IgD-negative memory B cell (primary cell): Measurements from ENCODE around the gene ZNF32. TPM values are rescaled to one million over a fixed set of nuclear protein-coding genes. Genes with fewer than 3 reads are reported as not detected.
"Not testable (repeated sequence)": the region's sequence is repeated elsewhere in the genome, so short reads cannot be mapped to it uniquely, and the experiment has no call there.

Experiments used
- H3K27ac Mint-ChIP-seq, 3 donors: one replicate each; pipeline ENCODE4 v1.8.0; 2020 to 2022; ENCODE audit warnings: mild to moderate bottlenecking in 3 of 3, mixed read lengths in 3 of 3, moderate library complexity in 1 of 3
- H3K27me3 Mint-ChIP-seq: one replicate; pipeline ENCODE4 v1.8.0; 2021; ENCODE audit warnings: mixed read lengths
- H3K36me3 Mint-ChIP-seq: one replicate; pipeline ENCODE4 v1.8.0; 2020; ENCODE audit warnings: mild to moderate bottlenecking, mixed read lengths
- H3K4me1 Mint-ChIP-seq, 3 donors: one replicate each; pipeline ENCODE4 v1.8.0; 2020 to 2022; ENCODE audit warnings: mixed read lengths in 3 of 3, mild to moderate bottlenecking in 1 of 3
- H3K4me3 Mint-ChIP-seq, 4 donors: one replicate each; pipeline ENCODE4 v1.8.0; 2020 to 2022; ENCODE audit warnings: mild to moderate bottlenecking in 4 of 4, mixed read lengths in 4 of 4, moderate library complexity in 3 of 4
- H3K9me3 Mint-ChIP-seq, 3 donors: one replicate each; pipeline ENCODE4 v1.8.0; 2020 to 2021; ENCODE audit warnings: mixed read lengths in 3 of 3, mild to moderate bottlenecking in 1 of 3
- polyA plus RNA-seq: library from polyadenylated mRNA; unstranded; fragments of 300-500 nt; fragmentation: Illumina TruSeq; gene quantifications from one replicate; pipeline ENCODE4 v1.2.3, GENCODE V29; 2021

Gene ZNF32
- polyA plus RNA-seq, 1 donor from 2014 or later = 62.2 TPM

GRCh38 chr10:43627942-43628341 lies 20.7 kb downstream of the ZNF32 start:
- no peak overlapping the region for H3K27ac Mint-ChIP-seq
- H3K27me3 Mint-ChIP-seq = peaks cover 1% of the 10 kb centered on the region
- H3K36me3 Mint-ChIP-seq = peaks cover 2% of the 10 kb centered on the region
- peaks cover 1 to 22% (median 3%) of the 10 kb centered on the region in 3 donors for H3K9me3 Mint-ChIP-seq
- H3K4me3 Mint-ChIP-seq = no peak overlapping the region
- H3K4me1 Mint-ChIP-seq = peaks cover 0 to 4% (median 4%) of the 10 kb centered on the region in 3 donors

- peak overlapping the region in 2 of 4 donors; percentile 38 to 49 for H3K4me3 Mint-ChIP-seq
- H3K36me3 Mint-ChIP-seq = peaks cover 2% of the 10 kb centered on the region
- peak overlapping the region in 1 of 3 donors; percentile 31 for H3K27ac Mint-ChIP-seq
- peaks cover 0 to 4% (median 4%) of the 10 kb centered on the region in 3 donors for H3K4me1 Mint-ChIP-seq
- peaks cover 0 to 19% (median 7%) of the 10 kb centered on the region in 3 donors for H3K9me3 Mint-ChIP-seq
- peaks cover 1% of the 10 kb centered on the region for H3K27me3 Mint-ChIP-seq
These were observed 25.3 kb downstream of the ZNF32 start for GRCh38 chr10:43623351-43623750.

- peaks cover 3% of the 10 kb centered on the region for H3K36me3 Mint-ChIP-seq
- peaks cover 0 to 4% (median 4%) of the 10 kb centered on the region in 3 donors for H3K4me1 Mint-ChIP-seq
- H3K4me3 Mint-ChIP-seq = no peak overlapping the region
- peaks cover 0 to 22% (median 8%) of the 10 kb centered on the region in 3 donors for H3K9me3 Mint-ChIP-seq
- H3K27ac Mint-ChIP-seq = no peak overlapping the region
- H3K27me3 Mint-ChIP-seq = peaks cover 1% of the 10 kb centered on the region
These were observed 26.6 kb downstream of the ZNF32 start for GRCh38 chr10:43622038-43622437.

- Mint-ChIP-seq H3K27ac (no peak overlapping the region), H3K4me1 (peaks cover 0 to 4% (median 4%) of the 10 kb centered on the region in 3 donors), H3K36me3 (peaks cover 20% of the 10 kb centered on the region), H3K27me3 (peaks cover 1% of the 10 kb centered on the region), H3K4me3 (no peak overlapping the region), H3K9me3 (peaks cover 10 to 38% (median 21%) of the 10 kb centered on the region in 3 donors)
These were observed 29.3 kb downstream of the ZNF32 start for GRCh38 chr10:43619368-43619767.

- Mint-ChIP-seq H3K36me3 (peaks cover 36% of the 10 kb centered on the region), H3K27ac (no peak overlapping the region), H3K4me3 (no peak overlapping the region), H3K9me3 (peaks cover 11 to 28% (median 22%) of the 10 kb centered on the region in 3 donors), H3K27me3 (no peaks in the 10 kb centered on the region), H3K4me1 (peaks cover 0 to 3% (median 0%) of the 10 kb centered on the region in 3 donors)
These were observed 31.8 kb downstream of the ZNF32 start for GRCh38 chr10:43616697-43617370.

GRCh38 chr10:43610636-43611035 lies 38.0 kb downstream of the ZNF32 start:
- peaks cover 38% of the 10 kb centered on the region for H3K36me3 Mint-ChIP-seq
- peaks cover 20 to 22% (median 21%) of the 10 kb centered on the region in 3 donors for H3K4me1 Mint-ChIP-seq
- peak overlapping the region in 1 of 3 donors; percentile 15 for H3K27ac Mint-ChIP-seq

GRCh38 chr10:43607199-43607573 lies 41.5 kb downstream of the ZNF32 start:
- H3K36me3 Mint-ChIP-seq = peaks cover 19% of the 10 kb centered on the region
- peaks cover 0 to 4% (median 2%) of the 10 kb centered on the region in 3 donors for H3K9me3 Mint-ChIP-seq

More at GRCh38 chr10:43610636-43611035, 38.0 kb downstream of the ZNF32 start:
- Mint-ChIP-seq H3K9me3 (peaks cover 4 to 8% (median 5%) of the 10 kb centered on the region in 3 donors), H3K27me3 (no peaks in the 10 kb centered on the region), H3K4me3 (no peak overlapping the region)

GRCh38 chr10:43606323-43607198 lies 42.1 kb downstream of the ZNF32 start, which contains the start of gene ZNF485:
Gene ZNF485 (plus strand): TSS chr10:43606438. CDS start chr10:43607051, 613 bp downstream.
- H3K4me3 Mint-ChIP-seq = peak within 1 kb of the TSS; percentile 84 to 93 (median 90)
- peaks cover 18 to 21% (median 21%) of the 10 kb centered on the region in 3 donors for H3K4me1 Mint-ChIP-seq
- peaks cover 3% of the 10 kb centered on the region for H3K27me3 Mint-ChIP-seq
- peaks cover 0 to 2% (median 2%) of the 10 kb centered on the region in 3 donors for H3K9me3 Mint-ChIP-seq
- peaks cover 13% of the 10 kb centered on the region for H3K36me3 Mint-ChIP-seq
- H3K27ac Mint-ChIP-seq = peak within 1 kb of the TSS in 2 of 3 donors; percentile 54 to 56

More at GRCh38 chr10:43607199-43607573, 41.5 kb downstream of the ZNF32 start:
- H3K4me1 Mint-ChIP-seq = peaks cover 18 to 21% (median 21%) of the 10 kb centered on the region in 3 donors
- peak overlapping the region in 1 of 3 donors; percentile 53 for H3K27ac Mint-ChIP-seq
- peaks cover under 1% of the 10 kb centered on the region for H3K27me3 Mint-ChIP-seq
- peak overlapping the region; percentile 84 to 93 (median 90) for H3K4me3 Mint-ChIP-seq

- H3K36me3 Mint-ChIP-seq = peaks cover 12% of the 10 kb centered on the region
- peaks cover 3% of the 10 kb centered on the region for H3K27me3 Mint-ChIP-seq
- peaks cover 18 to 21% (median 21%) of the 10 kb centered on the region in 3 donors for H3K4me1 Mint-ChIP-seq
- H3K9me3 Mint-ChIP-seq = peaks cover 0 to 2% (median 2%) of the 10 kb centered on the region in 3 donors
- peak overlapping the region in 2 of 3 donors; percentile 54 to 56 for H3K27ac Mint-ChIP-seq
- peak overlapping the region; percentile 84 to 93 (median 90) for H3K4me3 Mint-ChIP-seq
These were observed 42.8 kb downstream of the ZNF32 start for GRCh38 chr10:43605850-43606322.

GRCh38 chr10:43601576-43601975 lies 47.1 kb downstream of the ZNF32 start:
- not testable (repeated sequence) for H3K9me3 Mint-ChIP-seq, H3K36me3 Mint-ChIP-seq, H3K4me1 Mint-ChIP-seq, H3K27me3 Mint-ChIP-seq, H3K27ac Mint-ChIP-seq
- H3K4me3 Mint-ChIP-seq = peak overlapping the region in 1 of 4 donors; percentile 72

- Mint-ChIP-seq H3K9me3 (no peaks in the 10 kb centered on the region), H3K4me1 (peaks cover 15 to 22% (median 20%) of the 10 kb centered on the region in 3 donors), H3K27ac (no peak overlapping the region), H3K36me3 (no peaks in the 10 kb centered on the region), H3K4me3 (no peak overlapping the region), H3K27me3 (peaks cover 3% of the 10 kb centered on the region)
These were observed 49.3 kb downstream of the ZNF32 start for GRCh38 chr10:43599333-43599732.

- H3K4me1 Mint-ChIP-seq = peaks cover 15 to 22% (median 20%) of the 10 kb centered on the region in 3 donors
- H3K4me3 Mint-ChIP-seq = no peak overlapping the region
- H3K27me3 Mint-ChIP-seq = peaks cover 5% of the 10 kb centered on the region
These were observed 50.2 kb downstream of the ZNF32 start for GRCh38 chr10:43598446-43598845.

GRCh38 chr10:43596546-43596945 lies 52.1 kb downstream of the ZNF32 start:
- Mint-ChIP-seq H3K4me3 (no peak overlapping the region), H3K4me1 (peaks cover 15 to 22% (median 20%) of the 10 kb centered on the region in 3 donors), H3K9me3 (peaks cover 0 to 3% (median 2%) of the 10 kb centered on the region in 3 donors), H3K27me3 (peaks cover 3% of the 10 kb centered on the region), H3K36me3 (no peaks in the 10 kb centered on the region), H3K27ac (no peak overlapping the region)

More at GRCh38 chr10:43598446-43598845, 50.2 kb downstream of the ZNF32 start:
- Mint-ChIP-seq H3K27ac (no peak overlapping the region), H3K36me3 (no peaks in the 10 kb centered on the region), H3K9me3 (peaks cover 0 to 2% (median 0%) of the 10 kb centered on the region in 3 donors)

- Mint-ChIP-seq H3K4me3 (peak overlapping the region; percentile 27 to 96 (median 88)), H3K4me1 (peaks cover 15 to 22% (median 20%) of the 10 kb centered on the region in 3 donors), H3K36me3 (peaks cover under 1% of the 10 kb centered on the region), H3K27me3 (peaks cover 3% of the 10 kb centered on the region), H3K9me3 (peaks cover under 1 to 7% (median 2%) of the 10 kb centered on the region in 3 donors), H3K27ac (peak overlapping the region in 2 of 3 donors; percentile 43 to 78)
These were observed 52.9 kb downstream of the ZNF32 start for GRCh38 chr10:43595739-43596298.
